HCT116 (cell line): ENCODE data around the gene NDUFB10. TPM values are rescaled to one million over a fixed set of nuclear protein-coding genes. Genes with fewer than 3 reads are reported as not detected.

Source experiments
- ATAC-seq: fragments of 200-7000 bp; cut with Tn5 transposase; 2 replicates; pipeline ENCODE4 v1.9.1; 2020; ENCODE audit warnings: mild to moderate bottlenecking, moderate library complexity
- BruUV-seq: library from RNA; stranded (reverse); fragments of 400-500 nt; replicated peaks from 2 replicates; lab custom pipeline; 2021; lab: Mats Ljungman, UMichigan
- CTCF ChIA-PET: fragments of 300-600 bp; sonication (Branson Sonifier 250); formaldehyde crosslinking; loops from one replicate; lab custom pipeline; 2021; ENCODE audit warnings: antibody characterized with exemption; lab: Charles Lee
- POLR2A ChIA-PET: fragments of 300-600, 350-600 bp; sonication (Branson Sonifier 250); formaldehyde crosslinking; loops from one replicate; lab custom pipeline; 2021; ENCODE audit warnings: antibody characterized with exemption; lab: Charles Lee
- RAD21 ChIA-PET, 2 experiments: fragments of 300-600 bp; sonication (Branson Sonifier 250); formaldehyde crosslinking; loops; one replicate each; lab custom pipeline; 2023; ENCODE audit warnings: low total read pairs in 2 of 2; ENCODE audit not compliant: uncharacterized antibody in 2 of 2, unreplicated experiment in 2 of 2, low non-redundant PET in 1 of 2; lab: Charles Lee
- DNase-seq: peaks from one replicate; pipeline ENCODE4 v3.0.0-alpha.2; 2010; ENCODE audit warnings: low read depth, low spot score
- H2AFZ ChIP-seq: fragments of 200-600 bp; shearing (Covaris generic), sonication (generic); 2 replicates; pipeline ENCODE4 v1.6.1; 2017; ENCODE audit warnings: low read depth, mixed run types, mixed read lengths, antibody characterized with exemption, low read length; ENCODE audit not compliant: poor library complexity, severe bottlenecking
- H3K27ac ChIP-seq: 2 replicates; pipeline ENCODE4 v1.5.1; 2012; ENCODE audit warnings: low read depth, low read length
- H3K27me3 ChIP-seq: fragments of 200-600 bp; sonication (generic); 2 replicates; pipeline ENCODE4 v1.6.1; 2016; ENCODE audit warnings: mixed run types, low read length, mixed read lengths; ENCODE audit not compliant: insufficient read depth
- H3K36me3 ChIP-seq, 2 experiments: fragments of 200-500 bp in 1 of 2; fragments of 200-600 bp in 1 of 2; sonication (Bioruptor generic) in 1 of 2; sonication (generic) in 1 of 2; 2 replicates each; pipeline versions ENCODE4 v1.5.1 to v1.6.1; 2014 to 2016; ENCODE audit warnings: low read length in 2 of 2, inconsistent platforms in 1 of 2, mixed read lengths in 1 of 2, mixed run types in 1 of 2; ENCODE audit not compliant: insufficient read depth in 2 of 2, control insufficient read depth in 1 of 2
- H3K4me1 ChIP-seq, 2 experiments: fragments of 200-600 bp in 1 of 2; sonication (generic) in 1 of 2; 2 replicates each; pipeline versions ENCODE4 v1.5.1 to v1.6.1; 2012 to 2017; ENCODE audit warnings: low read length in 2 of 2, inconsistent platforms in 1 of 2, mild to moderate bottlenecking in 1 of 2, mixed read lengths in 1 of 2, mixed run types in 1 of 2, moderate library complexity in 1 of 2; ENCODE audit not compliant: insufficient read depth in 2 of 2, control insufficient read depth in 1 of 2
- H3K4me2 ChIP-seq: fragments of 200-600 bp; sonication (generic); 2 replicates; pipeline ENCODE4 v1.6.1; 2017; ENCODE audit warnings: mixed run types, low read length, mixed read lengths
- H3K4me3 ChIP-seq, 2 experiments: fragments of 200-600 bp in 1 of 2; sonication (generic) in 1 of 2; replicated peaks in 1 of 2; 2 replicates each; pipeline ENCODE4 v1.5.1; 2011 to 2016; ENCODE audit warnings: low read length in 2 of 2, control low read depth in 1 of 2, low read depth in 1 of 2, mild to moderate bottlenecking in 1 of 2, mixed read lengths in 1 of 2, mixed run types in 1 of 2
- H3K79me2 ChIP-seq: fragments of 200-600 bp; sonication (generic); 2 replicates; pipeline ENCODE4 v1.6.1; 2017; ENCODE audit warnings: mild to moderate bottlenecking, mixed run types, low read length, moderate library complexity, mixed read lengths; ENCODE audit not compliant: insufficient read depth
- H3K9ac ChIP-seq: fragments of 200-600 bp; sonication (generic); 2 replicates; pipeline ENCODE4 v1.6.1; 2016; ENCODE audit warnings: low read length, mixed read lengths
- H3K9me2 ChIP-seq: fragments of 200-600 bp; sonication (generic), shearing (Covaris generic); 2 replicates; pipeline ENCODE4 v1.6.1; 2017; ENCODE audit warnings: mixed run types, mild to moderate bottlenecking, moderate library complexity; ENCODE audit not compliant: insufficient read depth
- H3K9me3 ChIP-seq, 2 experiments: fragments of 200-500 bp in 1 of 2; fragments of 200-600 bp in 1 of 2; sonication (Bioruptor generic) in 1 of 2; sonication (generic) in 1 of 2; 2 replicates each; pipeline ENCODE4 v1.6.1; 2014 to 2017; ENCODE audit warnings: low read length in 2 of 2, mixed read lengths in 2 of 2, inconsistent platforms in 1 of 2, low read depth in 1 of 2, mild to moderate bottlenecking in 1 of 2, mixed run types in 1 of 2, moderate library complexity in 1 of 2; ENCODE audit not compliant: control insufficient read depth in 1 of 2, insufficient read depth in 1 of 2
- H4K20me1 ChIP-seq: fragments of 200-600 bp; sonication (generic), shearing (Covaris generic); 2 replicates; pipeline ENCODE4 v1.6.1; 2017; ENCODE audit warnings: mixed run types, mild to moderate bottlenecking, moderate library complexity; ENCODE audit not compliant: insufficient read depth
- ATF3 ChIP-seq: IDR thresholded peaks from 2 replicates; pipeline ENCODE4 v1.6.1; 2012
- CBX3 ChIP-seq: IDR thresholded peaks from 2 replicates; pipeline ENCODE4 v1.6.1; 2012; ENCODE audit warnings: low read depth
- CEBPB ChIP-seq: IDR thresholded peaks from 2 replicates; pipeline ENCODE4 v1.6.1; 2012; ENCODE audit warnings: low read depth
- CTCF ChIP-seq, 3 experiments: fragments of 200-600 bp in 1 of 3; sonication (generic) in 1 of 3; IDR thresholded peaks in 2 of 3; conservative IDR thresholded peaks in 1 of 3; 2 replicates each; pipeline ENCODE4 v1.5.1; 2012 to 2017; ENCODE audit warnings: low read depth in 2 of 3, low read length in 2 of 3, antibody characterized with exemption in 1 of 3, borderline replicate concordance in 1 of 3, control low read depth in 1 of 3, mild to moderate bottlenecking in 1 of 3, mixed read lengths in 1 of 3, mixed run types in 1 of 3, moderate library complexity in 1 of 3; ENCODE audit not compliant: insufficient read depth in 1 of 3
- EGR1 ChIP-seq: IDR thresholded peaks from 2 replicates; pipeline ENCODE4 v1.6.1; 2012; ENCODE audit warnings: low read depth
- ELF1 ChIP-seq: IDR thresholded peaks from 2 replicates; pipeline ENCODE4 v1.6.1; 2012; ENCODE audit warnings: low read depth, borderline replicate concordance
- EZH2phosphoT487 ChIP-seq: fragments of 200-600 bp; IDR thresholded peaks from 2 replicates; pipeline ENCODE4 v1.6.1; 2018; ENCODE audit warnings: antibody characterized with exemption, borderline replicate concordance
- FOSL1 ChIP-seq: IDR thresholded peaks from 2 replicates; pipeline ENCODE4 v1.6.1; 2012; ENCODE audit warnings: low read depth
- JUND ChIP-seq: IDR thresholded peaks from 2 replicates; pipeline ENCODE4 v1.6.1; 2012
- POLR2AphosphoS5 ChIP-seq: IDR thresholded peaks from 2 replicates; pipeline ENCODE4 v1.6.1; 2011; ENCODE audit warnings: mild to moderate bottlenecking, low read depth, low read length, moderate library complexity
- RAD21 ChIP-seq: IDR thresholded peaks from 2 replicates; pipeline ENCODE4 v1.6.1; 2012; ENCODE audit warnings: low read depth, mild to moderate bottlenecking
- SIN3A ChIP-seq: IDR thresholded peaks from 2 replicates; pipeline ENCODE4 v1.6.1; 2012; ENCODE audit warnings: low read depth
- SRF ChIP-seq: IDR thresholded peaks from 2 replicates; pipeline ENCODE4 v1.6.1; 2012; ENCODE audit warnings: low read depth
- TCF7L2 ChIP-seq: IDR thresholded peaks from 2 replicates; pipeline ENCODE4 v1.7.0; 2011; ENCODE audit warnings: borderline replicate concordance, inconsistent platforms; ENCODE audit not compliant: insufficient read depth, insufficient read length; ENCODE audit errors: extremely low read depth
- YY1 ChIP-seq: IDR thresholded peaks from 2 replicates; pipeline ENCODE4 v1.6.1; 2011; ENCODE audit warnings: low read length, low read depth, moderate library complexity, mild to moderate bottlenecking; ENCODE audit not compliant: insufficient replicate concordance; ENCODE audit errors: extremely low read depth
- ZNF274 ChIP-seq: fragments of 200-500 bp; sonication (Bioruptor generic); IDR thresholded peaks from 2 replicates; pipeline ENCODE4 v1.6.1; 2014; ENCODE audit warnings: mild to moderate bottlenecking, low read depth, low read length, inconsistent platforms
- intact Hi-C: fragments of 100-400 bp; cut with micrococcal nuclease; formaldehyde crosslinking; loops from 2 replicates; pipeline ENCODE4 v1.10.0; 2022
- total RNA-seq: library from RNA; stranded (reverse); gene quantifications from one replicate; pipeline ENCODE4 v1.2.1, GENCODE V29; 2021; ENCODE audit not compliant: unreplicated experiment
- TF ChIP-seq, protein P1 (sequence below): IDR thresholded peaks from 2 replicates; pipeline ENCODE4 v1.6.1; 2012; ENCODE audit warnings: low read depth
- TF ChIP-seq, protein P2 (sequence below): IDR thresholded peaks from 2 replicates; pipeline ENCODE4 v1.6.1; 2011; ENCODE audit warnings: mild to moderate bottlenecking, low read length, moderate library complexity; ENCODE audit not compliant: insufficient replicate concordance; ENCODE audit errors: extremely low read depth

The NDUFB10 gene
- total RNA-seq, 1 experiment from 2014 or later = 273 TPM

GRCh38 chr16:1918351-1919326, 40.7 kb upstream of the NDUFB10 start, which contains the start of gene HS3ST6:
Gene HS3ST6, minus strand, starts transcription at chr16:1918415. Its CDS starts 92 bp downstream, at chr16:1918323.
- Histone ChIP-seq H3K79me2 (no peaks in the 10 kb centered on the region), H3K4me2 (no peak within 1 kb of the TSS), H3K4me1 (peaks cover 16 to 27% of the 10 kb centered on the region in 2 experiments), H3K27ac (no peak within 1 kb of the TSS), H3K9me2 (no peaks in the 10 kb centered on the region), H3K27me3 (no peaks in the 10 kb centered on the region), H4K20me1 (no peaks in the 10 kb centered on the region), H2AFZ (no peak within 1 kb of the TSS), H3K36me3 (no peaks in the 10 kb centered on the region), H3K9ac (no peak within 1 kb of the TSS), H3K9me3 (no peaks in the 10 kb centered on the region), H3K4me3 (no peak within 1 kb of the TSS)
- RAD21 ChIA-PET = no interaction called here
- DNase-seq (no peak), ATAC-seq (no peak)
- POLR2A ChIA-PET = no interaction called here
- CTCF ChIA-PET = no interaction called here
- TF ChIP-seq YY1 (no peak), SRF (no peak), CBX3 (no peak), CTCF (IDR thresholded peaks at IDR 0.05 in 2 of 3, conservative IDR thresholded peaks at IDR 0.05 in 1 of 3; ENCODE audit: borderline replicate concordance in 1 of 3, insufficient read depth in 1 of 3, low read depth in 2 of 3, low read length in 2 of 3) (no peak), JUND (no peak), EGR1 (no peak), CEBPB (no peak), EZH2phosphoT487 (no peak), ELF1 (no peak), TCF7L2 (no peak), FOSL1 (no peak), SIN3A (no peak), ZNF274 (no peak), ATF3 (no peak), RAD21 (no peak), POLR2AphosphoS5 (no peak)
- TF ChIP-seq, protein P1, sequence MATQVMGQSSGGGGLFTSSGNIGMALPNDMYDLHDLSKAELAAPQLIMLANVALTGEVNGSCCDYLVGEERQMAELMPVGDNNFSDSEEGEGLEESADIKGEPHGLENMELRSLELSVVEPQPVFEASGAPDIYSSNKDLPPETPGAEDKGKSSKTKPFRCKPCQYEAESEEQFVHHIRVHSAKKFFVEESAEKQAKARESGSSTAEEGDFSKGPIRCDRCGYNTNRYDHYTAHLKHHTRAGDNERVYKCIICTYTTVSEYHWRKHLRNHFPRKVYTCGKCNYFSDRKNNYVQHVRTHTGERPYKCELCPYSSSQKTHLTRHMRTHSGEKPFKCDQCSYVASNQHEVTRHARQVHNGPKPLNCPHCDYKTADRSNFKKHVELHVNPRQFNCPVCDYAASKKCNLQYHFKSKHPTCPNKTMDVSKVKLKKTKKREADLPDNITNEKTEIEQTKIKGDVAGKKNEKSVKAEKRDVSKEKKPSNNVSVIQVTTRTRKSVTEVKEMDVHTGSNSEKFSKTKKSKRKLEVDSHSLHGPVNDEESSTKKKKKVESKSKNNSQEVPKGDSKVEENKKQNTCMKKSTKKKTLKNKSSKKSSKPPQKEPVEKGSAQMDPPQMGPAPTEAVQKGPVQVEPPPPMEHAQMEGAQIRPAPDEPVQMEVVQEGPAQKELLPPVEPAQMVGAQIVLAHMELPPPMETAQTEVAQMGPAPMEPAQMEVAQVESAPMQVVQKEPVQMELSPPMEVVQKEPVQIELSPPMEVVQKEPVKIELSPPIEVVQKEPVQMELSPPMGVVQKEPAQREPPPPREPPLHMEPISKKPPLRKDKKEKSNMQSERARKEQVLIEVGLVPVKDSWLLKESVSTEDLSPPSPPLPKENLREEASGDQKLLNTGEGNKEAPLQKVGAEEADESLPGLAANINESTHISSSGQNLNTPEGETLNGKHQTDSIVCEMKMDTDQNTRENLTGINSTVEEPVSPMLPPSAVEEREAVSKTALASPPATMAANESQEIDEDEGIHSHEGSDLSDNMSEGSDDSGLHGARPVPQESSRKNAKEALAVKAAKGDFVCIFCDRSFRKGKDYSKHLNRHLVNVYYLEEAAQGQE = no peak
- TF ChIP-seq, protein P2, sequence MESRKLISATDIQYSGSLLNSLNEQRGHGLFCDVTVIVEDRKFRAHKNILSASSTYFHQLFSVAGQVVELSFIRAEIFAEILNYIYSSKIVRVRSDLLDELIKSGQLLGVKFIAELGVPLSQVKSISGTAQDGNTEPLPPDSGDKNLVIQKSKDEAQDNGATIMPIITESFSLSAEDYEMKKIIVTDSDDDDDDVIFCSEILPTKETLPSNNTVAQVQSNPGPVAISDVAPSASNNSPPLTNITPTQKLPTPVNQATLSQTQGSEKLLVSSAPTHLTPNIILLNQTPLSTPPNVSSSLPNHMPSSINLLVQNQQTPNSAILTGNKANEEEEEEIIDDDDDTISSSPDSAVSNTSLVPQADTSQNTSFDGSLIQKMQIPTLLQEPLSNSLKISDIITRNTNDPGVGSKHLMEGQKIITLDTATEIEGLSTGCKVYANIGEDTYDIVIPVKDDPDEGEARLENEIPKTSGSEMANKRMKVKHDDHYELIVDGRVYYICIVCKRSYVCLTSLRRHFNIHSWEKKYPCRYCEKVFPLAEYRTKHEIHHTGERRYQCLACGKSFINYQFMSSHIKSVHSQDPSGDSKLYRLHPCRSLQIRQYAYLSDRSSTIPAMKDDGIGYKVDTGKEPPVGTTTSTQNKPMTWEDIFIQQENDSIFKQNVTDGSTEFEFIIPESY = no peak
- BruUV-seq = no TSS peak
- intact Hi-C loops = no loop called here
